ENCODE measurements around the gene CAPZA2.

The CAPZA2 gene

GRCh38 chr7:116948934-116949333 lies 86.5 kb downstream of the CAPZA2 start:
- TF ChIP-seq, protein P1, sequence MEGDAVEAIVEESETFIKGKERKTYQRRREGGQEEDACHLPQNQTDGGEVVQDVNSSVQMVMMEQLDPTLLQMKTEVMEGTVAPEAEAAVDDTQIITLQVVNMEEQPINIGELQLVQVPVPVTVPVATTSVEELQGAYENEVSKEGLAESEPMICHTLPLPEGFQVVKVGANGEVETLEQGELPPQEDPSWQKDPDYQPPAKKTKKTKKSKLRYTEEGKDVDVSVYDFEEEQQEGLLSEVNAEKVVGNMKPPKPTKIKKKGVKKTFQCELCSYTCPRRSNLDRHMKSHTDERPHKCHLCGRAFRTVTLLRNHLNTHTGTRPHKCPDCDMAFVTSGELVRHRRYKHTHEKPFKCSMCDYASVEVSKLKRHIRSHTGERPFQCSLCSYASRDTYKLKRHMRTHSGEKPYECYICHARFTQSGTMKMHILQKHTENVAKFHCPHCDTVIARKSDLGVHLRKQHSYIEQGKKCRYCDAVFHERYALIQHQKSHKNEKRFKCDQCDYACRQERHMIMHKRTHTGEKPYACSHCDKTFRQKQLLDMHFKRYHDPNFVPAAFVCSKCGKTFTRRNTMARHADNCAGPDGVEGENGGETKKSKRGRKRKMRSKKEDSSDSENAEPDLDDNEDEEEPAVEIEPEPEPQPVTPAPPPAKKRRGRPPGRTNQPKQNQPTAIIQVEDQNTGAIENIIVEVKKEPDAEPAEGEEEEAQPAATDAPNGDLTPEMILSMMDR (IDR thresholded peaks at IDR 0.05; ENCODE audit: borderline replicate concordance, control extremely low read depth, extremely low read depth, insufficient read depth, missing control alignments): no peak
- no peak for DNase-seq (ENCODE audit: low spot score)
- in situ Hi-C loops (cut with MboI; ENCODE audit: low sequenced_read_pairs, unreplicated experiment): no loop called here

DNA sequence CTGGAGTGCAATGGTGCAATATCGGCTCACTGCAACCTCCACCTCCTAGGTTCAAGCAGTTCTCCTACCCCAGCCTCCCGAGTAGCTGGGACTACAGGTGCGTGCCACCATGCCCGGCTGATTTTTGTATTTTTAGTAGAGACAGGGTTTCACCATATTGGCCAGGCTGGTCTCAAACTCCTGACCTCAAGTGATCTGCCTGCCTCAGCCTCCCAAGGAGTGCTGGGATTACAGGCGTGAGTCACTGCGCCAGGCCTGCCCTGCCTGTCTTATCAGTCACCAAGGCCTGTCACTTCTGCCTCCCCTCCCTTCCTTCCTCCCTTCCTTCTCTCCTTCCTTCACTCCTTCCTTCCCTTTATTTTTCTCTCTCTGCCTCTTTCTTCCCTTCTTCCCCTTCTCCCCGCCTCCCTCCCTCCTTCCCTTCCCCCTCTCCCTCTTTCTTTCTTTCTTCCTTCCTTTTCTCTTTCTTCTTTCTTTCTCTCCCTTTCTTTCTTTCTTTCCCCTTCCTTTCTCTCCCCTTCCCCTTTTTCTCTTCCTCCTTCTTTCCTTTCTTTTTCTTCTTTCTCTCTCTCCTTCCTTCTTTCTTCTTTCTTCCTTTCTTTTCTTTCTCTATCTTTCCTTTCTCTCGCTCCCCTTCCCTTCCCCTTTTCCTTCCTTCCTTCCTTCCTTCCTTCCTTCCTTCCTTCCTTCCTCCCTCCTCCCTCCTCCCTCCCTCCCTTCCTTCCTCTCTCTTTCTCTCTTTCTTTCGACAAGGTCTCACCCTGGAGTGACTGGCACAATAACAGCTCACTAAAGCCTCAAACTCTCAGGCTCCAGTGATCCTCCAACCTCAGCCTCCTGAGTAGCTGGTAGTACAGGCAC lies 87.8 kb downstream of the CAPZA2 start:
- TF ChIP-seq, protein P1 (IDR thresholded peaks at IDR 0.05; ENCODE audit: borderline replicate concordance, control extremely low read depth, extremely low read depth, insufficient read depth, missing control alignments): no peak
- in situ Hi-C loops (cut with MboI; ENCODE audit: low sequenced_read_pairs, unreplicated experiment): no loop called here
- DNase-seq (ENCODE audit: low spot score): no peak

GRCh38 chr7:116950889-116951351 lies 88.5 kb downstream of the CAPZA2 start:
- TF ChIP-seq, protein P1 (IDR thresholded peaks at IDR 0.05; ENCODE audit: borderline replicate concordance, control extremely low read depth, extremely low read depth, insufficient read depth, missing control alignments): no peak
- in situ Hi-C loops (cut with MboI; ENCODE audit: low sequenced_read_pairs, unreplicated experiment): no loop called here
- no peak for DNase-seq (ENCODE audit: low spot score)

GRCh38 chr7:116951366-116952292 lies 89.2 kb downstream of the CAPZA2 start:
- in situ Hi-C loops (cut with MboI; ENCODE audit: low sequenced_read_pairs, unreplicated experiment): no loop called here
- no peak for DNase-seq (ENCODE audit: low spot score)
- TF ChIP-seq, protein P1 (IDR thresholded peaks at IDR 0.05; ENCODE audit: borderline replicate concordance, control extremely low read depth, extremely low read depth, insufficient read depth, missing control alignments): no peak

- DNase-seq (ENCODE audit: low spot score): no peak
Observed at GRCh38 chr7:116952635-116953371, 90.4 kb downstream of the CAPZA2 start.

More at GRCh38 chr7:116952635-116953371, 90.4 kb downstream of the CAPZA2 start:
- in situ Hi-C loops (cut with MboI; ENCODE audit: low sequenced_read_pairs, unreplicated experiment): no loop called here
- TF ChIP-seq, protein P1 (IDR thresholded peaks at IDR 0.05; ENCODE audit: borderline replicate concordance, control extremely low read depth, extremely low read depth, insufficient read depth, missing control alignments): no peak
